ENCODE results near the gene MBOAT2.
"Not testable (repeated sequence)": the region's sequence is repeated elsewhere in the genome, so short reads cannot be mapped to it uniquely, and the experiment has no call there.

MBOAT2 gene

GRCh38 chr2:8993196-8993901 lies 10.1 kb downstream of the MBOAT2 start:
- in situ Hi-C loops (cut with MboI; ENCODE audit: low sequenced_read_pairs) = no loop called here

- in situ Hi-C loops (cut with MboI; ENCODE audit: low sequenced_read_pairs) = no loop called here
Observed at GRCh38 chr2:8992643-8993042, 10.8 kb downstream of the MBOAT2 start.

GRCh38 chr2:8989536-8990079 lies 13.9 kb downstream of the MBOAT2 start:
- in situ Hi-C loops (cut with MboI; ENCODE audit: low sequenced_read_pairs) = no loop called here

- in situ Hi-C loops (cut with MboI; ENCODE audit: low sequenced_read_pairs) = no loop called here
Observed at GRCh38 chr2:8987410-8987809, 16.1 kb downstream of the MBOAT2 start.

GRCh38 chr2:8986327-8986976 lies 17.0 kb downstream of the MBOAT2 start:
- in situ Hi-C loops (cut with MboI; ENCODE audit: low sequenced_read_pairs) = no loop called here

- in situ Hi-C loops (cut with MboI; ENCODE audit: low sequenced_read_pairs) = no loop called here
Observed at GRCh38 chr2:8985561-8986326, 17.7 kb downstream of the MBOAT2 start.

DNA sequence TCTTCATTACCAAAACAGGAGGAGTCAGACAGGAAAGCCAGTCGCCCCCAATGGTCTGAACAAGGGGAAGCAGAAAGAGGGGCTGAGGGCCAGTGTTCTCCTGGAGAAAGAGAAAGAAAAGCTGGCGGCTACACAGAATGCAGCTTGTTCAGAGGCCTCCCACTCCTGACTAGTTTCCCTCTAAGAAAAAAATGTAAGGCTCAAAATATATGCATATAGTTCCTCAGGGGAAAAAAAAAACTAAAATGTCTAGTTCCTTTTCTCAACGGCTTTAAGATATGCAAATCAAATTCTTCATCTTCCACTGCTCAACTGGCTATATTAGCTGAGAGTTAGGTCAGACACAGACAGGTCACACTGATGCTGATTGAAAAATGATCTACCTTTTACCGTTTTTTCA lies 18.6 kb downstream of the MBOAT2 start:
- in situ Hi-C loops (cut with MboI; ENCODE audit: low sequenced_read_pairs) = no loop called here

- in situ Hi-C loops (cut with MboI; ENCODE audit: low sequenced_read_pairs) = no loop called here
Observed at GRCh38 chr2:8984157-8984556, 19.3 kb downstream of the MBOAT2 start.

- in situ Hi-C loops (cut with MboI; ENCODE audit: low sequenced_read_pairs) = no loop called here
Observed at GRCh38 chr2:8983571-8983970, 19.9 kb downstream of the MBOAT2 start.

- in situ Hi-C loops (cut with MboI; ENCODE audit: low sequenced_read_pairs) = no loop called here
Observed at GRCh38 chr2:8981876-8982275, 21.6 kb downstream of the MBOAT2 start.

DNA sequence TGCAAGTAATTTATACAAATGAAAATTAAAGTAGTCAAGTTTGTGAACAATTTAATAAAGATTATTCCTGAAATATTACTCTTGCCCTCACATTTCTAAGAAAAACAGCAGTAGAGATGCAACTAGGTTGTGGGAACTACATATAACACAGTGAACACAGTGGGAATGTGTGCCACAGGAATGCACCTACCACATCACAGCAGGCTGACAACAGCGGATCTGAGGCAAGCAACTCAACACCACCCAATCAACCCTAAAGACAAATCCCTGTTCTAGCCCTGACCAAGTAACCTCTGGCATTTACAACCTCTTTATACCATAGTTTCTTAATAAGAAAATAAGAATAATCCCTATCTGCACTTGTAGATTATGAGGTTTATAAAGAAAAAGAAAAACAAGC lies 23.4 kb downstream of the MBOAT2 start:
- in situ Hi-C loops (cut with MboI; ENCODE audit: low sequenced_read_pairs) = no loop called here

DNA sequence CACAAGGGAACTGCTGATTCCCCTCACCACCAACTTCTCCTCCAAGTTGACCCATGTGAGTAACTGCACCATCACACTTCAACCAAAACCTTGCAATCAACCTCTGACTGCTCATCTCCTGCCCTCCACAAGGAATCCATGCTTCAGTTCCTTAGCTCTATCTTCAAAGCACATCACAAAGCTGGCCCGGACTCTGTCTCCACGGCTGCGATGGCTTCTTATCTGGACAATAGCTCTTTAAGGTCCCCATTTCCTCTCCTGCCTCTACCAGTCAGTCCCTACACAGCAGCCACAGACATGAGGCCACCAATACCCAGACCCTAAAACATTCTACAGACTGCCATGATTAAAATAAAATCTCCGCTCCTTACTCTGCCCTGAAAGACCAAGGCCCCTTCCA lies 25.7 kb downstream of the MBOAT2 start:
- in situ Hi-C loops (cut with MboI; ENCODE audit: low sequenced_read_pairs) = no loop called here

DNA sequence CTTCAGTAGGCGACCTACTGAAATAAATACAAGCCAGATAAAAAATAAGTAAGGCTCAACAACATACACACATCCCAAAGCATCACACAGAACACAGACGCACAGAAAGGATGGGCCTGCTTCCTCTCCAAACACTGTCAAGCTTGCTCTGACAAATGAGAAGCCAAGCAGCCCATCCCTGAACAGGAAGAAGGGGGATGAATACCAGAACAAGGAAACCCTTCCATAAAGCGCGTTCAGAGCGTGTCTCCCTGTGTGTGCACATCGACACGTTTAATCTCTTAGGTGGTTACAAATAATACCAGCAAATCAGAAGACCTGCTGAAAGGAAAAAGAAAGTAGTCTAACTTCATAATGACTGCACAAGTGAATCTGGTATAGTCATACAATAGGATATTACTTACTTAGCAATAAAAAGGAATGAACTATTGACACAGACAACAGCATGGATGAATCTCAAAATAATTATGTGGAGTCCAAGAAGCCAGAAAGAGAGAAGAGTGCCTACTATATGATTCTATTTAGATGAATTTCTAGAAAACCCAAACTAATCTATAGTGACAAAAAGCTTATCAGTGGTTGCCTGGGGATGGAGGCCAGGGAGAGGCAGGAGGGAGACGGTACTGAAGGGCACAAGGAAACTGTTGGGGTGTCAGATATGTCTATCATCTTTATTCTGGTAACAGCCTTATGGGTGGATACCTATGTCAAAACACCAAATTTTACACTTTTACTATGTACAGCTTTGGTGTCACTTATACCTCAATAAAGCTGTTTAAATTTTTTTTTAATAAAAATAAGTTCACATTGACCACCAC lies 26.8 kb downstream of the MBOAT2 start:
- in situ Hi-C loops (cut with MboI; ENCODE audit: low sequenced_read_pairs) = no loop called here

- in situ Hi-C loops (cut with MboI; ENCODE audit: low sequenced_read_pairs) = no loop called here
Observed at GRCh38 chr2:8974016-8974415, 29.5 kb downstream of the MBOAT2 start.

GRCh38 chr2:8973017-8973416 lies 30.5 kb downstream of the MBOAT2 start:
- in situ Hi-C loops (cut with MboI; ENCODE audit: low sequenced_read_pairs) = not testable (repeated sequence)

GRCh38 chr2:8972535-8972934 lies 30.9 kb downstream of the MBOAT2 start:
- in situ Hi-C loops (cut with MboI; ENCODE audit: low sequenced_read_pairs) = not testable (repeated sequence)

GRCh38 chr2:8969348-8969747 lies 34.1 kb downstream of the MBOAT2 start:
- in situ Hi-C loops (cut with MboI; ENCODE audit: low sequenced_read_pairs) = not testable (repeated sequence)

GRCh38 chr2:8966123-8966908 lies 37.2 kb downstream of the MBOAT2 start:
- in situ Hi-C loops (cut with MboI; ENCODE audit: low sequenced_read_pairs) = no loop called here

- in situ Hi-C loops (cut with MboI; ENCODE audit: low sequenced_read_pairs) = no loop called here
Observed at GRCh38 chr2:8965216-8965969, 38.1 kb downstream of the MBOAT2 start.

Measured in HL-60/S4 treated with retinoic acid at 250 ng/mL for 4 days and 3 days (cell line).